GM12873 (cell line): ENCODE data around the gene ALDOA.

Source experiments
- TF ChIP-seq, protein P1 (sequence below): IDR thresholded peaks from 2 replicates; pipeline ENCODE4 v1.5.1; 2012; ENCODE audit warnings: low read depth, mild to moderate bottlenecking, moderate library complexity, low read length, control low read depth; ENCODE audit not compliant: insufficient read depth; ENCODE audit errors: missing control alignments

The ALDOA gene

GRCh38 chr16:30077656-30078055, 12.1 kb downstream of the ALDOA start:
- TF ChIP-seq, protein P1, sequence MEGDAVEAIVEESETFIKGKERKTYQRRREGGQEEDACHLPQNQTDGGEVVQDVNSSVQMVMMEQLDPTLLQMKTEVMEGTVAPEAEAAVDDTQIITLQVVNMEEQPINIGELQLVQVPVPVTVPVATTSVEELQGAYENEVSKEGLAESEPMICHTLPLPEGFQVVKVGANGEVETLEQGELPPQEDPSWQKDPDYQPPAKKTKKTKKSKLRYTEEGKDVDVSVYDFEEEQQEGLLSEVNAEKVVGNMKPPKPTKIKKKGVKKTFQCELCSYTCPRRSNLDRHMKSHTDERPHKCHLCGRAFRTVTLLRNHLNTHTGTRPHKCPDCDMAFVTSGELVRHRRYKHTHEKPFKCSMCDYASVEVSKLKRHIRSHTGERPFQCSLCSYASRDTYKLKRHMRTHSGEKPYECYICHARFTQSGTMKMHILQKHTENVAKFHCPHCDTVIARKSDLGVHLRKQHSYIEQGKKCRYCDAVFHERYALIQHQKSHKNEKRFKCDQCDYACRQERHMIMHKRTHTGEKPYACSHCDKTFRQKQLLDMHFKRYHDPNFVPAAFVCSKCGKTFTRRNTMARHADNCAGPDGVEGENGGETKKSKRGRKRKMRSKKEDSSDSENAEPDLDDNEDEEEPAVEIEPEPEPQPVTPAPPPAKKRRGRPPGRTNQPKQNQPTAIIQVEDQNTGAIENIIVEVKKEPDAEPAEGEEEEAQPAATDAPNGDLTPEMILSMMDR: no peak

DNA sequence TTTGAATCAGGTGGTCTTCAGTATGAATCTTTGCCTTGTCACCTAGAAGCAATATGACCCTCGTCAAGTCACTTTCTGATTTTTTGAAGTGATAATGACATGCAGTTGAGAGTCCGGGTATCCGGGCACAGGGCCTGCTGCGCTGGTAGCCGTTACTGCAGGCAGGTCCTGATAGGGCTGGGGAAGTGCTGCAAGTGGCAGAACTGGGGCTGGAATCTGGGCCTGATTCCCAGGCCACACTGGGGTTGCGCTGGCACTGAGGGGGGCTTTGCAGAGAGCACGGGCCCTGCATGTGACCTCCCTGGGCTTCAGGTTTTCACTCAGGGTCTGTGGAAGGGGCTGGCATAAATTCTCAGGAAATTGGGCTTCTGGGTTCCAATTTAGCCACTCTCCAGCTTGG, 13.2 kb downstream of the ALDOA start:
- TF ChIP-seq, protein P1: no peak

- TF ChIP-seq, protein P1: no peak
Observed at GRCh38 chr16:30079480-30079879, 13.9 kb downstream of the ALDOA start.

DNA sequence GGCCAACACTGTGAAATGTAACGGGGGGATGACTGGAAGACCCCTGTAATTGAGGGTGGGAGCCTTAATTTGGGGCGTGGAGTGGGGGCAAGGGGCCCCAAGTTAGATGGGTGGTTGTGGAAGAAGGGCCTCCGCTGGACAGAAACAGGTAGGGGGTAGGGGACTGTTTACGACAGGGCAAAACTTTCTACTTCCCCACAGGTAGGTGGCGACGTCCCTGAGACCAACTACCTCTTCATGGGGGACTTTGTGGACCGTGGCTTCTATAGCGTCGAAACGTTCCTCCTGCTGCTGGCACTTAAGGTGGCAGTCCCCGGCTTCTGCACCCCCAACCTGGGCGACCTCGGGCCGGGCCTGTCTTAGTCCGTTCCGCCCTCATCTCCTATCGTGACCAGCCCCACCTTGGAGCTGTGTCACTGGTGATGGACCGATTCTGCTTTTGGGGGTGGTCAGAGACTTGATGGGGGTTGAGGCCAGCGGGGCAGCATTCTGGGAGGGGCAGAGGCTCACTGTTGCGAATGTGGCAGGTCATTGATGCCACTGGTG, 17.1 kb downstream of the ALDOA start:
- TF ChIP-seq, protein P1: peak; percentile 26

GRCh38 chr16:30083216-30084055, 17.9 kb downstream of the ALDOA start:
- TF ChIP-seq, protein P1: no peak

DNA sequence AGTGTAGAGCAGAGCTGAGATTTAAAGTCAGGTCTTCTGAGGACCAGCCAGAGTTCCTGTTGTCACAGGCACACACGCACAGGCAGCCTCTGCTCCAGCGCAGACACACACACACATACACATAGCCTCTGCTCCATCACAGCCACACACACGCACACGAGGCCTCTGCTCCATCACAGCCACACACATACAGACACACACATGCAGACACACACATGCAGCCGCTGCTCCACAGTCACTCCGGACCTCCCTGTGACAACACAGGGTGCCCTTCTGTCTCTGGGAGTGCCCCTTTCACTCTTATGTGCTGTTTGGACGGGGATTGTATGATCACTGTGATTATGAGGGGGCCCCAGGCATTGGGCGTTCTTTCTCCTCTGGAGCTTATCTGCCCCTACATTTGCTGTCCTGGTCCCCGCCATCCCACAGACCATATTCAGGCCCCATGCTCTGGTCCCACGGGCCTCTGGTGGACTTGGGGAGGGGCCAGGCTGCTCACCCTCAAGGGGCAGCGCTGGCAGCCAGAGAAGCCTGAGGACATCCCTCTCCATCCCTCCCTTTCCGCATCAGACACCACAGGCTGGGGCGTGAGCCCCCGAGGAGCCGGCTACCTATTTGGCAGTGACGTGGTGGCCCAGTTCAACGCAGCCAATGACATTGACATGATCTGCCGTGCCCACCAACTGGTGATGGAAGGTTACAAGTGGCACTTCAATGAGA, 18.7 kb downstream of the ALDOA start:
- TF ChIP-seq, protein P1: no peak

GRCh38 chr16:30084816-30085159, 19.2 kb downstream of the ALDOA start:
- TF ChIP-seq, protein P1: no peak
